Measurements from ENCODE around the gene BBLN. TPM values are rescaled to one million over a fixed set of nuclear protein-coding genes. Genes with fewer than 3 reads are reported as not detected.

BBLN gene
- total and polyA plus RNA-seq, 4 donors, result 13.4 to 42.1 (median 32.3) TPM

GRCh38 chr9:128155736-128156500 is 4.1 kb upstream of the BBLN start:
- no peak for DNase-seq (ENCODE audit: low spot score)

GRCh38 chr9:128159522-128159783 is 612 bp upstream of the BBLN start:
- Histone ChIP-seq H3K9ac (ENCODE audit: low read depth in 1 of 2, low read length in 2 of 2) (no peak overlapping the region), H3K4me3 (ENCODE audit: low read depth in 1 of 3, low read length in 3 of 3) (peak overlapping the region; percentile 43 to 72 (median 58)), H3K27ac (ENCODE audit: low read depth in 1 of 2, low read length in 2 of 2) (peak overlapping the region; percentile 35 to 70), H3K4me1 (ENCODE audit: control insufficient read depth in 4 of 4, insufficient read depth in 4 of 4, low read length in 3 of 4) (peaks cover 3 to 16% (median 7%) of the 10 kb centered on the region in 4 donors), H3K27me3 (ENCODE audit: control insufficient read depth in 4 of 4, insufficient read depth in 4 of 4, low read length in 3 of 4) (no peaks in the 10 kb centered on the region), H3K9me3 (ENCODE audit: control insufficient read depth in 4 of 4, low read length in 3 of 4) (no peaks in the 10 kb centered on the region), H3K36me3 (ENCODE audit: control insufficient read depth in 4 of 4, insufficient read depth in 3 of 4, low read depth in 1 of 4, low read length in 3 of 4) (peaks cover 0 to 12% (median 2%) of the 10 kb centered on the region in 4 donors)
- 48% methylated on average over 11 of the region's 11 CpGs for WGBS
- no peak for DNase-seq (ENCODE audit: low spot score)
- TF ChIP-seq TAF1 (conservative IDR thresholded peaks at IDR 0.05) (no peak), HNF4G (IDR thresholded peaks at IDR 0.05) (no peak), MAX (IDR thresholded peaks at IDR 0.05) (no peak), ZBTB33 (IDR thresholded peaks at IDR 0.05) (no peak), CTCF (IDR thresholded peaks at IDR 0.05; ENCODE audit: low read depth, low read length, missing input control) (no peak), FOXA2 (IDR thresholded peaks at IDR 0.05) (no peak), RAD21 (IDR thresholded peaks at IDR 0.05) (no peak), HNF4A (conservative IDR thresholded peaks at IDR 0.05) (no peak), EGR1 (IDR thresholded peaks at IDR 0.05; ENCODE audit: low read depth in 2 of 2) (no peak), YY1 (IDR thresholded peaks at IDR 0.05) (no peak), NR2F2 (IDR thresholded peaks at IDR 0.05) (no peak), JUND (IDR thresholded peaks at IDR 0.05) (no peak), RXRA (IDR thresholded peaks at IDR 0.05) (no peak), ATF3 (IDR thresholded peaks at IDR 0.05) (no peak), GABPA (IDR thresholded peaks at IDR 0.05 in 1 of 2, conservative IDR thresholded peaks at IDR 0.05 in 1 of 2) (no peak)

More at GRCh38 chr9:128155736-128156500, 4.1 kb upstream of the BBLN start:
- peaks cover 3 to 14% (median 6%) of the 10 kb centered on the region in 4 donors for H3K4me1 ChIP-seq (ENCODE audit: control insufficient read depth in 4 of 4, insufficient read depth in 4 of 4, low read length in 3 of 4)
- H3K27me3 ChIP-seq (ENCODE audit: control insufficient read depth in 4 of 4, insufficient read depth in 4 of 4, low read length in 3 of 4), result no peaks in the 10 kb centered on the region
- no peaks in the 10 kb centered on the region for H3K36me3 ChIP-seq (ENCODE audit: control insufficient read depth in 4 of 4, insufficient read depth in 3 of 4, low read depth in 1 of 4, low read length in 3 of 4)
- no peaks in the 10 kb centered on the region for H3K9me3 ChIP-seq (ENCODE audit: control insufficient read depth in 4 of 4, low read length in 3 of 4)
- H3K9ac ChIP-seq (ENCODE audit: low read depth in 1 of 2, low read length in 2 of 2), result no peak overlapping the region
- H3K4me3 ChIP-seq (ENCODE audit: low read depth in 1 of 3, low read length in 3 of 3), result no peak overlapping the region
- WGBS, result 90% methylated on average over 7 of the region's 7 CpGs
- TF ChIP-seq RXRA (IDR thresholded peaks at IDR 0.05) (no peak), RAD21 (IDR thresholded peaks at IDR 0.05) (no peak), ZBTB33 (IDR thresholded peaks at IDR 0.05) (no peak), MAX (IDR thresholded peaks at IDR 0.05) (no peak), EGR1 (IDR thresholded peaks at IDR 0.05; ENCODE audit: low read depth in 2 of 2) (no peak), TAF1 (conservative IDR thresholded peaks at IDR 0.05) (no peak), FOXA1 (IDR thresholded peaks at IDR 0.05) (no peak), NR2F2 (IDR thresholded peaks at IDR 0.05) (no peak), ATF3 (IDR thresholded peaks at IDR 0.05) (no peak), SP1 (IDR thresholded peaks at IDR 0.05) (no peak), HNF4G (IDR thresholded peaks at IDR 0.05) (no peak), FOXA2 (IDR thresholded peaks at IDR 0.05) (no peak), HNF4A (conservative IDR thresholded peaks at IDR 0.05) (no peak)
- no peak overlapping the region for H3K27ac ChIP-seq (ENCODE audit: low read depth in 1 of 2, low read length in 2 of 2)

Data from liver (tissue), 9 donors.